GM19351 (cell line): ENCODE data around the gene NPY.

Source experiments
- ATAC-seq: cut with Tn5 transposase; IDR thresholded peaks from one replicate; pipeline ENCODE4 v1.9.1; 2021; ENCODE audit warnings: mild to moderate bottlenecking, moderate library complexity; ENCODE audit not compliant: unreplicated experiment

NPY gene

DNA sequence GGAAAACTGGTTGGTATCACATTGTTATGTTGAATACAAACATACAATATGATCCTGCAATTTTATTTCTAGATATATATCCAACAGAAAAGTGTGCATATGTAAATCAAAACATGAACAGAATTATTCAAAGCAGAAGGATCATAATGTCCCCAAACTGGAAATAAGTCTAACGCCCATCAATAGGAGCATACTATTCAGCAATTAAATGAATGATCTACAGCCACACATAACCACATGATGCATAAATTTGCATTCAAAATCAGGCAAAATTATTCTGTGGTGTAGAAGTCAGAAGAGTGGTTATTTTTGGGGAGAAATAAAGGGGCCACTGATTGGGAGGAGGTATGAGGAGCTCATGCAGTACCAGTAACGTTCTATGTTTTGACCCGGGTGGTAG is 28.6 kb downstream of the NPY start:
- no peak for ATAC-seq

DNA sequence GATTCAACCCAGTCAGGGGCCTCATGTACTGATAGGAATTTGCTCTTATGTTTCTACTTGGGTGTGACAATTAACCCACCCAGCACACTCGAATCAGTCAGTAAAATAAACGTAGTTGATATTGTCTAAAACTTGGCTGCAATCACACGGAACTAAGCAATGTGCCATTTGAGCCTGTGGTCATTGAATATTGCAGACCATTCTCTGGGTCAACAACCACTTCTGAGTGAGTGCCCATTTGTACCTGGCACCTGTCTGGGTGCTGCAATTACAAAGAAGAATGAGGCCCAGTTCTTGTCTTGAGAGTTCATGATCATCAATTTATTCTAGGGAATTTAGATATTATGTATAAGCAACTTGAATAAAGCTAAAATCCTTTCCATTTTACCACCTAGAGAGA is 29.8 kb downstream of the NPY start:
- no peak for ATAC-seq

DNA sequence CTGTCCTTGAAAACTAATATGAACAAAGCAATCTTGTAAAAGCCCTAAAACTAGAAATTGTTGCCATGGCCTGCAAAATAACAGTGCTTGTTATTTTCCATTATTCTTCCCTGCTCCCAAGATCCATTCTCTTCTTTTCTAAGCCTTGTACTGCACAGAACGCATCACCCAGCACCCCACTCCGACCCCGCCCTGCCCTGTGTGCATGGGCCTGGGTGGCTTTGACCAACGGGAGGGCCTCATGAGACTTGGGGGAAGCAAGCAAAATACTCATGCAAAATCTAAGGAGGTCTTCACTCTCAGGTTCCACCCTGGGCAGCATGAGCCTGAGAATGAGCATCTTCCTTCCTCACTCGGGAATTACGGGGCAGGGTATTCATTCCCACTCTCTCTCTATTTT is 32.4 kb downstream of the NPY start:
- no peak for ATAC-seq

DNA sequence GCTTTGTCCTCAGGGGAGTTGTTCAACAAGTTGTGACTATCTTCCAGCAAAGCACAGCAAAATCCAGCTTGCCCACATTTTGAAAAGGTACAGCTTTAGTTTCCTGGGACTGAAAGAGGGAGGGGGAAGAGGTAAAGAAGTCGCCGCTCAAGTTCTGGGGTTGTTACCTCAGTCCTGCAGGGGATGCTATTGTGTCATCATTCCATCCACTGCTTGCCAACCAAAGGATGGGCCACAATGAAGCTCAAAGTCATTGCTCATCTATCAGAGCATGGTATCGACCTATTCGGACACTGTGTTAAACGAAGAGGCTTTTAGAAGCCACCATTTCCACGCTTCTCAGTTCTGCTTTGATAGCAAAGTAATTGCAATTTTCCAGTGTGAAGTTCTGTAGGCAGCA is 34.3 kb downstream of the NPY start:
- ATAC-seq, result no peak

DNA sequence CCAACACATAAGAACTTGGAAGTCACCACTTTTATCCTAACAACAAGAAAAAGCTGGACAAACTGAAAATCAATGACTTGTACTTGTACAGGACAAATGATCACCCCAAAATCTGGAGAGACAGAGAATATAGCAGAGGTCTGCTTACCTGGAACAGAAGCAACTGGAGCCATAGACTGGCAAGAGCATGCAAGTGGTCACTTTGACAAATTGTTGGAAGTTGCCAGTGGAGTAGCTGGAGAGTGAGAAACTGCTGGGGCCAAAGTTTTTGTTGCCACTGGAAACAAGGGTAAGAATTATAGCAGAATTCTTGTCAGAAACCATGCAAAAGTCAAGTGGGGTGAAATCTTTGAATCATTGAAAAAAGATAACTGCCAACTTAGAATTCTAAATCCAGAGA is 35.2 kb downstream of the NPY start:
- no peak for ATAC-seq

DNA sequence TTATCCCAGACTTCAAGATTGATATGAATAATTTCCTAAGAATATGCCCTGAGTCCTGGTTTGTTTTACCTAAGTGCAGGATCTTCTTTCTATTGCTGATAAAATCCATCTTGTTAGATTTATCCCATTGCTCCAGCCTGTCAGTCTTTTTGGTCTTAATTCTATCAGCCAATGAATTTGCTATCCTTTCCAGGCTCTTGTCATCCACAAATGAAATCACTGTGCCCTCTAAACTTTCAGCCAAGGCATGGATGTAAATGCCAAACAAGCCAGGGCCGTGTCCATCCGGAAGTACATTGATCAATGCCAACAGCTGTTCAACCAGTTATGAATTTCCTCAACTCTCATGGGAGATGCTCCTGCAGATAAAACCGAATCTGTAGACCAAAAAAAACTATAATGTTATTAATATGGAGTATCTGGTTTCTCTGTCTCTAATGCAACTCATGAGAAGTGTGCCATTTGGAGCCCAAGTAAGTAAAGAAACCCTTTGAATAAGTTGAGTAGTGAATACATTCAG is 40.0 kb downstream of the NPY start:
- no peak for ATAC-seq

DNA sequence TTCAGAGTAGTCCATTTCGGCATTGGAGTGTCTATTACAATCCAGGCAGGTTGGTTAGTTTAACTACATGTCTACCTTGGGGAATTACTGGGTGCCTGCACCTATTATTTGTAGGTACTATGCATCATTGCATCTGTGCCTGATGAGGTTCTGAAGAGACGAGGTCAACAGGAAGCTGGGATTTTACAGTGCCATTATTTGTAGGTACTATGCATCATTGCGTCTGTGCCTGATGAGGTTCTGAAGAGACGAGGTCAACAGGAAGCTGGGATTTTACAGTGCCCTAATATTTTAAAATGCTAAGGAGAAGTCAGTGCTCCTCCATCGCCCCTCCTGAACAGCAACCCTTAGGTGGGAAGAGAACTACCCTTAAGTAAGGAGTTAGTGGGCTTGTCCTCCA is 41.7 kb downstream of the NPY start:
- peak; percentile 77 for ATAC-seq

DNA sequence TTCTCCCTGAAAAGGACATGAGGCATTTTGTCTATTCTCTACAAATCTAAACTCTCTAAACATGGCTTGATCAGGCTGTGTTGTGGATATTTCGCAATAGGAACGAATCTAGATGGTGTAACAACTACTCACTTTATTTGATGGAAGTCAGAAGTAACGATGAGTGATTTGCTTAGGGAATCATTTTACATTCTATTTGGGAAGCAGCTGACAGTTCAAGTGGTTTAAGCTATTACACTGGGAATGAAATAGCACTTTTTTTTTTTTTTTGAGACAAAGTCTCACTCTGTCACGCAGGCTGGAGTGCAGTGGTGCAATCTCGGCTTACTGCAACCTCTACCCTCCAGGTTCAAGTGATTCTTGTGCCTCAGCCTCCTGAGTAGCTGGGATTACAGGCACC is 44.1 kb downstream of the NPY start:
- ATAC-seq, result no peak

DNA sequence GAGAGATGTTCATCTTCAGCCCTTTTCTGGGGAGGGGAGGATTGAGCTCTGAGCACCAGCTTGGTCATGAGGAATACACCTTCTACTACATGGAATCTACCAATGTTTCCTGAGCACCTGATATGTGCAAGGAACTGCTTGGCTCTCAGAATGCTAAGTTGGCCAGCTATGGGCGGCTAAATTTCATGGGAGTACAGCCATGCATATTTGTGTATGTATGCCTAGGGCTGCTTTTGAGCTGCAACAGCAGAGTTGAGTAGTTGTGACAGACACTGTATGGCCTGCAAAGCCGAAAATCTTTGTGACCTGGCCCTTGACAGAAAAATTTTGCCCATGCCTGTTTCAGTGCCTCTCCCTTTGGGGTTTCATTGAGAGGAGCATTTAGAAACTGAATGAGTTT is 44.9 kb downstream of the NPY start:
- no peak for ATAC-seq

DNA sequence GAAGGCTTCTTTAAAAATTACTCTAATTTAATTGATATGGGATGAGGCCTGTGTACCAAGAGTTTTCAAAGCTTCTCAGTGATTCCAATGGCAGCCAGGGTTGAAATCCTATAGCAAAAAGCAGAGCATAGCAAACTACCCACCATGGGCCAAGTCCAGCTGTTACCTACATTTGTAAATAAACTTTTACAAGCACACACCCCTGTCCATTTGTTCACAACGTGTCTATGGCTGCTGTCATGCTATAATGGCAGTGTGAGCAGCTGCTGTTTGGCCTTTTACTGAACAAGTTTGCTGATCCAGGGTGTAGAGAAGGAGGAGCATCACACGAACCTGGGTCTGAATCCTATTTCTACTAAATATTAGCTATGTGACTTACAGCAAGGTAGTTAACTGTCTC is 50.0 kb downstream of the NPY start:
- ATAC-seq, result no peak

DNA sequence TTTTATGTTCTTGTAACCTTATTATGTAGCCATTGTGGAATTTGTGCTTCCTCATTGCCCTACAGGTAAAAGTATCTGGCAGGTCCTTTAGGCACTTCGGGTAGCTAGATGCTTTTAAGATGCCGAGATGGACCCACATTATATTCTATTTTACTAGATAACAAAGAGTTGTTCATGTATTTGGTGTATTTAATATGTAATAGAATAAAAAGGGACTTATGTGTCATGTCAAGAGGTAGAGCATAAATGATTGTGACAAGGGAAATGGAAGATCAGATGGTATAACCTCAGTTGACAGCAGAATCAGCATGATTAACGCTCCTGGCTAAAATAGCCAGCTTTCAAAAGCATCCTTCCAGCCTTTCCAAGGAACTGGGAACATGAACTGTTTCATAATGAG is 50.6 kb downstream of the NPY start:
- ATAC-seq, result no peak

DNA sequence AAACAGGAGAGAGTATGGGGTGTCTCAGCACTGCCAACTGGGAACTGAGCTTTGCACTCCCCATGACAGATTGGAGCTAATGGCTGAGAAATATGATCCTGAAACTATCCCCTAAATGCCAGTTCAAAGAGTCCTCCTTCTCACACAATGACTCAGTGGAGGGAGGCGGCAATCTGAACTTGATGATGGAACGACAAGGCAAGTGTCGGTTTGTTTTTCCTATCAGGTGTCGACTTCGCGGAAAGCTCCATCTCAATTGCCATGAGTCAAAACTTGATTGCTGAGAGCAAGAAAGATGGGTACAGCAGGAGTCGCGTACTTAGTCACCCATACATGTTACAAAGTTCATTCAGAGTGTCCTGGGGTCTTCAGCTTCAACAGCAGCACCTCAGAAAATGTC is 52.5 kb downstream of the NPY start:
- ATAC-seq, result no peak

DNA sequence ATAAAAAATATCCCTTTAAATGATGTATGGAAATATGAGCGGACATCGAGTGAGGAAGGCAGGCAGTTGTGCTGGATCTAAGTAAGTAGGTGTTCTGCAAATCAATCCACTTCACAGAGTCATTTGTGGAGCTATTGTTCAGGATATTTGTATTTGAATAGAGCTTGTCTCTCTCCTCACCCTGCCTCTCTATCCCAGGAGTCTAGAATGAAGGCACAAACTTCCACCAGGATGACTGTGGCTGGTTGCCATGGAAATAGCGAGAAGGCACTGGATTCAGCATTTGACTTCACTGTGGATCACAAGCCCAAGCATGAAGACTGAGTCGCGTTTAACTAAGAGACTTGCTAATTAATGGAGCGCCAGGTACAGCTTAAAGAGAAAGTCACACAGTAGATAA is 53.2 kb downstream of the NPY start:
- no peak for ATAC-seq

DNA sequence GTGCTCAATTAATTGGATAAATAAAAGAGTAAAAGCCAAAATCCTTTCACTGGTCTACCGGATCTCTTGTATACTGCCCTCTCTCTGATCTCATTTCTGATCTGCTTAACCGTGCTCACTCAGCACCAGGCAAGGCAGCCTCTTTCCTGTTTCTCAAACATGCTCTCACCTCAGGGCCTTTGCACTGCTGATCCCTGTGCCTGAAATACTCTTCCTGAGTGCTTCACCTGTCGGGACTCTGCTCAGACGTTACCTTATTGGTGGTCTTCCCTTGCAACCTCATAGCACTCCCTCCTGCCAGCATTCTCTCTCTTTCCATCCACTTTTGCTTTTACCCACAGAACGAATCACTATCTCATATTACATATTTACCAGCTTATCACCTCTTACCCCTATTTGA is 55.6 kb downstream of the NPY start:
- ATAC-seq, result no peak

DNA sequence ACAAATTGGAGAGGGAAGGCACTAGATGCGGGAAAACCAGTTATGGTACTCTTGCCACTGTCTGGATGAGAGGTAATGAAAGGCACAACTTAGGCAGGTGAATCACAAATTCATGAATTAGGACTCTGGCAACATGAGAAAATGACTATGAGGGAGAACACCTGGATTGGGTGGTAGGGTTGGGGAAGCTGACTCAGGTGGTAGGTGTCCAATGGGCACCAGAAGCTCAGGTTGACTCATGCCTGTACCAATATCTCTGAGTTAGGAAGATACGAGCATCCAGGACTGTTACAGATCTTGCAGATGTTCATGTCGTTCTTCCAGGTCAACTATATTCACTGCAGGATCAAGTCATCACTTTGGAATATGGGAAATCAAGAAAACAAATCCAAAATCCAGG is 56.7 kb downstream of the NPY start:
- no peak for ATAC-seq
